Measurements from ENCODE around the gene TGFBI.

Gene TGFBI

DNA sequence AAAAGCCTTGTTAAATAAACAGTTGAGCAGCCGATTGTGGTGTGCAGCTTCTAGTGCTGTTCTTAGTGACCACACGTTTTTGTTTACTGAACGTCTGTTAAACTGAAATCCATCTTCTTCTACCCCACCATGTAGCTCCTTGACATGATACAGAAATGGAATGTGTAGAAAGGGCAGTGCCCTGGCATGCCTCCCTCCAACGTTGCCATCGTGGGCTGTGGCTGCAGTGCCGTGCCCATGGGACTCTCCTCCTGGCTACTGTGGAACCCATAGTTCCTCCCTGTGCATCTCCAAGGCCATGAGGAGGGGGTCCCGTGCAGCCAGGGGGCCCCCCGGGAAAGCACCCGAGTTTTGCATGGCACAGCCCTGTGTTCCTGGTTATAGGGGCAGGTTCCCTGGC is 23.3 kb upstream of the TGFBI start:
- Histone ChIP-seq H3K36me3 (ENCODE audit: control insufficient read depth in 1 of 2, insufficient read depth in 2 of 2, low read length in 2 of 2) (peaks cover 0 to 3% of the 10 kb centered on the region in 2 donors), H3K4me1 (ENCODE audit: control insufficient read depth in 1 of 2, insufficient read depth in 2 of 2, low read length in 2 of 2) (peaks cover 4 to 13% of the 10 kb centered on the region in 2 donors)

DNA sequence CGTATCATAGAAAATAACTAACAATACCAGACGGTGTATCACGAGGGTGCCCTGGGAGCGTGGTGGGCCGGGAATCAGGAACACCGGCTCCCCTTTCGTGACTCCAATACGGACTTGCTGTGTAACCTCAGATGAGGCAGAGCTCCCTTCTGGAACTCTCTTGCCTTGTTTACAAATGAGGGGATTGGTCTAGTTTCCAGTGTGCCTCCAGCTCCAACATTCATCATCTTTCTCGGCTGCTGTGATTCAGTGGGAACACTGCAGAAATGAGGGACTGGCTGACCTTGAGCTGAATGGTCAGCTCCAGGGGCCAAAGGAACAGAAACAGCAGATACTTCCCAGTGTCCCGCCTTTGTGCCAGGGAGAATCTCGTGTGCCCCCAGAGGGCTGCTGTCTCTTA is 22.6 kb upstream of the TGFBI start:
- Histone ChIP-seq H3K4me1 (ENCODE audit: control insufficient read depth in 1 of 2, insufficient read depth in 2 of 2, low read length in 2 of 2) (peaks cover 4 to 13% of the 10 kb centered on the region in 2 donors), H3K9me3 (ENCODE audit: control insufficient read depth in 1 of 2, low read length in 2 of 2) (no peaks in the 10 kb centered on the region), H3K36me3 (ENCODE audit: control insufficient read depth in 1 of 2, insufficient read depth in 2 of 2, low read length in 2 of 2) (peaks cover 0 to 3% of the 10 kb centered on the region in 2 donors), H3K27me3 (ENCODE audit: low read depth, low read length) (no peaks in the 10 kb centered on the region), H3K27ac (ENCODE audit: low read length) (no peak overlapping the region), H3K4me3 (ENCODE audit: low read depth in 1 of 2, low read length in 2 of 2) (no peak overlapping the region)

More for the DNA sequence above, 23.3 kb upstream of the TGFBI start:
- Histone ChIP-seq H3K27ac (ENCODE audit: low read length) (no peak overlapping the region), H3K27me3 (ENCODE audit: low read depth, low read length) (no peaks in the 10 kb centered on the region), H3K9me3 (ENCODE audit: control insufficient read depth in 1 of 2, low read length in 2 of 2) (no peaks in the 10 kb centered on the region), H3K4me3 (ENCODE audit: low read depth in 1 of 2, low read length in 2 of 2) (no peak overlapping the region)

DNA sequence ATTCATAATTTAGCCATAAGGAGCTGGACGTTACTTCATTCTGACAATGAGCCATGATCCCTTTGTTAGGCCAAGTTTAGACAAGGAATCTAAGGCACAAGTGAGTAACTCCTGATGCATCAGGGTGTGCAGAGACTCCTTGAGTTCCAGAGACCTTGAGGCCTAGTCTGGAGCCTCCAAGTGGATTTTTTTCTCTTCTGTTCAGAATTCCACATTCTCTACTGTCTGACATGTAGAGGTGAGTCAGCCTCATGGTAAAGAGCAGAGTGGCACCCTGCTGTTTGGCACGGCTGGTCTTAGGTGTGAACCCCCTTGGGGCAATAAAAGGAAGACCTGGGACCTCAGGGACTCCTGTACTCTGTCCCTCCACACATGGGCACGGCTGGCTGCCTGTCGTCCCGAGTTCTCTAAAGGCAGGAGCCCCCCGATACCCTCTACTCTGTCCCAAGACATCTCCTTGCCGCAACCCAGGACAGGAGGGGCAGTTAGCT is 22.0 kb upstream of the TGFBI start:
- H3K4me3 ChIP-seq (ENCODE audit: low read depth in 1 of 2, low read length in 2 of 2) = no peak overlapping the region
- no peaks in the 10 kb centered on the region for H3K9me3 ChIP-seq (ENCODE audit: control insufficient read depth in 1 of 2, low read length in 2 of 2)
- H3K27ac ChIP-seq (ENCODE audit: low read length) = no peak overlapping the region
- no peaks in the 10 kb centered on the region for H3K27me3 ChIP-seq (ENCODE audit: low read depth, low read length)
- H3K36me3 ChIP-seq (ENCODE audit: control insufficient read depth in 1 of 2, insufficient read depth in 2 of 2, low read length in 2 of 2) = peaks cover 0 to 3% of the 10 kb centered on the region in 2 donors
- peaks cover 4 to 11% of the 10 kb centered on the region in 2 donors for H3K4me1 ChIP-seq (ENCODE audit: control insufficient read depth in 1 of 2, insufficient read depth in 2 of 2, low read length in 2 of 2)

DNA sequence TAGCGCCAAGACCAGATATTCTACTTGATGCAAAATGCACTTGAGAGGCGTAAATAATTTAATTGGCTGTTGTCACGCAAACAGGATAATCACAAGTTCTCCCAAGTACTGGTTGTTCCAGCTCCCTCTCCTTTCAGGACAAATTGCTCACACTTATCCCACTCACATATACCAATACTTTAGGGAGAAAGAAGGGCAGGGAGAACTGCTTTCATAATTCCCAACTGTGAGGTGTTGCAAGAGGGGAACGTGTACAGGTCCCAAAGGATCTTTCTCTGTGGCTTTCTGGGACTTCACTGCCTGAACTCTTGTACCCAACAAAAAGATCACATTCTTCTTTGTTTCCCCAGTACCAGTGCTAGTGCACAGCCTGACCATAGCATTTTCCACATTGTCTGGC is 21.5 kb upstream of the TGFBI start:
- no peak overlapping the region for H3K4me3 ChIP-seq (ENCODE audit: low read depth in 1 of 2, low read length in 2 of 2)
- H3K9me3 ChIP-seq (ENCODE audit: control insufficient read depth in 1 of 2, low read length in 2 of 2) = no peaks in the 10 kb centered on the region
- no peak overlapping the region for H3K27ac ChIP-seq (ENCODE audit: low read length)
- peaks cover 0 to 3% of the 10 kb centered on the region in 2 donors for H3K36me3 ChIP-seq (ENCODE audit: control insufficient read depth in 1 of 2, insufficient read depth in 2 of 2, low read length in 2 of 2)
- peaks cover 4 to 7% of the 10 kb centered on the region in 2 donors for H3K4me1 ChIP-seq (ENCODE audit: control insufficient read depth in 1 of 2, insufficient read depth in 2 of 2, low read length in 2 of 2)
- H3K27me3 ChIP-seq (ENCODE audit: low read depth, low read length) = no peaks in the 10 kb centered on the region

DNA sequence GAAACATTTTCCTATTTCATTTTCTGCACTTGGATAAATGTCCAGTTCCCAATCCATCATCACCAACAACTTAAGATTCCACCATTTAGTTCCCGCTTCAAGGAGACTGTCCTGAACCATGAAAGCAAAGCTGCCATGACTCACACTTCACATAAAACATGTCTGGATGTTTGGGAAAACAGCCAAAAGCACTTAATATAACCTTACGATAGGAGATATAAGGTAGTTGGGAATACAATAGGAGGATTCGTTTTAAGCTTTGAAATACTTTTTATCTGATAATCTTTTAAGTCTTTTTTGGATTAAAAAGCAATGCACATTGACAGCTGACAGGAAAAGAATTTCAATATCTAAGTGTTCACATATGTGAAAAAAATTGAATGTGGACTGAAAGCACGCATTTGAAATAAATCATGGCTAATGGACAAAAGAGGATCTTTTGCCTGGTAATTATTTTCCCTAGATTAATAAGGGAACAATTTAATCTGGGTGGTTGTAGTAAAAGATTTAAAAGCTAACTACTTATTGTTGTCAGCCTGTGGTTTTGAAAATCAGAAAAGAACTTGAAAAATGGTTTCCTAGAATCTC is 17.3 kb upstream of the TGFBI start:
- Histone ChIP-seq H3K27me3 (ENCODE audit: low read depth, low read length) (no peaks in the 10 kb centered on the region), H3K4me3 (ENCODE audit: low read depth in 1 of 2, low read length in 2 of 2) (no peak overlapping the region), H3K27ac (ENCODE audit: low read length) (no peak overlapping the region), H3K9me3 (ENCODE audit: control insufficient read depth in 1 of 2, low read length in 2 of 2) (no peaks in the 10 kb centered on the region), H3K4me1 (ENCODE audit: control insufficient read depth in 1 of 2, insufficient read depth in 2 of 2, low read length in 2 of 2) (peaks cover 9 to 32% of the 10 kb centered on the region in 2 donors), H3K36me3 (ENCODE audit: control insufficient read depth in 1 of 2, insufficient read depth in 2 of 2, low read length in 2 of 2) (peaks cover 0 to 3% of the 10 kb centered on the region in 2 donors)

DNA sequence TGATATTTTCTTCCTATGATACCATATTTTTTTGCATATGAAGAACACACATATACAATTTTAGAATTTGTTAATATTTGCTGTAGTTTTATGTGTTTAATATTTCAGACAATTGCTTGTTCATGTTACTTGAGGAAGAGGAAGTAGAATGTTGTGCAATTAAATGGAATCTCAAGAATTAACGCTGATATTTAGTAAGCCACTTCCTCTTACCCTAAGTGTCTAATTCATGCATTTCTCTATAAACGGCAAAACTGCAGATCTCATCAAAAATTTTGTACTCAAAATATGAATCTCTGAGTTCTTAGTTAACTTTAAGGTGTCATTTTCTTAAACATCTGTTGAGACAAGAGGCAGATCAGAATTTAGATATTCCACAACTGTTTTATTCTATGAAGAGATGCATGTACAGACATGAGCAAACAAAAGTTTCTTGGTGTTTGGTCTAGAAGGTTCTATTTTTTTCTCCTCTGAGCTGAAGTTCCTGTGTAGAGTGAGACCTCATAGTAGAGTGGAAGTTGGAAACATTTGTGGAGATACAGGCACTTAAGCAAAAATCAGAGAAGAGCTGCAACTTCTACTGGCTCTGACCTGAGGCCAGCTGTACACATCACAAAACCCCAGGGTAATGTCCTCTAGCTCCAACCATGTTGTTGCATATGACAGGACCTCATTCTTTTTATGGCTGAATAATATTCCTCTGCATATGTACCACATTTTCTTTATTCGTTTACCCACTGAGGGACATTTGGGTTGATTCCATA is 16.6 kb upstream of the TGFBI start:
- no peaks in the 10 kb centered on the region for H3K27me3 ChIP-seq (ENCODE audit: low read depth, low read length)
- no peak overlapping the region for H3K27ac ChIP-seq (ENCODE audit: low read length)
- no peaks in the 10 kb centered on the region for H3K9me3 ChIP-seq (ENCODE audit: control insufficient read depth in 1 of 2, low read length in 2 of 2)
- H3K4me1 ChIP-seq (ENCODE audit: control insufficient read depth in 1 of 2, insufficient read depth in 2 of 2, low read length in 2 of 2) = peaks cover 11 to 34% of the 10 kb centered on the region in 2 donors
- H3K36me3 ChIP-seq (ENCODE audit: control insufficient read depth in 1 of 2, insufficient read depth in 2 of 2, low read length in 2 of 2) = no peaks in the 10 kb centered on the region
- no peak overlapping the region for H3K4me3 ChIP-seq (ENCODE audit: low read depth in 1 of 2, low read length in 2 of 2)

DNA sequence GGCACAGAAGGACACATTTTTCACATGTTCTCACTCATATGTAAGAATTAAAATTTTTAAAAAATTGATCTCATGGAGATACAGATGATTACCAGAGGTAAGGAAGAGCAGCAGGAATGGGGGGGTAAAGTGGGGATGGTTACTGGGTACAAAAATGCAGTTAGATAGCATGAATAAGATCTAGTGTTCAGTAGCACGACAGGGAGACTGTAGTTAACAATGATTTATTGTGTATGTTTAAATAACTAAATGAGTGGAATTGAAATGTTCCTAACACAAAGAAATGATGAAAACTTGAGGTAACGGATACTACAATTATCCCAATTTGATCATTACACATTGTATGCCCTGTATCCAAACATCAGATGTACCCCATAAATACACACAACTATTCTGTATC is 15.2 kb upstream of the TGFBI start:
- Histone ChIP-seq H3K36me3 (ENCODE audit: control insufficient read depth in 1 of 2, insufficient read depth in 2 of 2, low read length in 2 of 2) (no peaks in the 10 kb centered on the region), H3K27ac (ENCODE audit: low read length) (no peak overlapping the region), H3K4me3 (ENCODE audit: low read depth in 1 of 2, low read length in 2 of 2) (no peak overlapping the region), H3K9me3 (ENCODE audit: control insufficient read depth in 1 of 2, low read length in 2 of 2) (no peaks in the 10 kb centered on the region), H3K27me3 (ENCODE audit: low read depth, low read length) (no peaks in the 10 kb centered on the region), H3K4me1 (ENCODE audit: control insufficient read depth in 1 of 2, insufficient read depth in 2 of 2, low read length in 2 of 2) (peaks cover 11 to 37% of the 10 kb centered on the region in 2 donors)

DNA sequence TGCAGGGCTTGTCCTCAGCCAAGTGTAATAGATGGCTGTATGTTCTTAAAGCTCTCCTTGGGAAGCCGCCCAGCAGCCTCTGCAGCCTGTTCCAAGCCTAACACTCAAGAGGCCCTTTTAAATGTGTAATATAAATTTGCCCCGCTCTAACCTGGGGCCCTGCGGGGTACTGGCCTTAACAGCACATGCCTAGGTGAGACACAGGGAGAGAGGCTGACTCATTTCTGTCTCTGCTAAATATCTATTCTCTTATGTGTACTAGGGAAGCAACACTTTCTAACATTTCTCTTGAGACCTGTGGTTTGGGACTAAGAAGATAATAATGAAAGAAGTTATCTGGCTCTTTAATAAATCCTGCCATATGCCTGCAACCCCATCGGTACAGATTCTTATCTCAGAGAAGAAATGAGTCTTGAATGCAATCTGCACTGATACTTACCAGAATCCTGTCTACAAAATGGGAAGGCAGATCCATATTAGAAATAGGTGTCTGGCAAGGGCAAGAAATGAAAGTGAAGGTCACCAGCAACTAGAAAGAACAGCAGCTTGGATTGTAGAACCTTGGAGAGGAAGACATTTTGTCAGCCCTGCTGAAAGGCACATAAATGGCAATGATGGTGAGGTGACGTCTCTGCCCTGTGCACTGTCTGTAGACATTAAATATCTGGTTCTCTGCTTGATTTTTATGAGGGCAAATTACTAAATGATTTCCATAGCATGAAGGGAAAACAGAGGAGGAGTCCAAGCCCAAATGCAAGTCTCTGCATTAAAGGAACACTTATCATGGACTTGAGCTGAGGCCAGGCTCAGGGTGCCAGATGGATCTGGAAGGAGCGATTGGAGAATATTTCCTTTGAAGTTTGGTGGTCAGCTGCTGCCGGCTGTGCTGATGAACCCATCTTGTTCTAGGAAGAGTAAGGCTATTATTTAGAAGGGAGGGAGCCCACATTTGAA is 14.5 kb upstream of the TGFBI start:
- Histone ChIP-seq H3K9me3 (ENCODE audit: control insufficient read depth in 1 of 2, low read length in 2 of 2) (no peaks in the 10 kb centered on the region), H3K27me3 (ENCODE audit: low read depth, low read length) (no peaks in the 10 kb centered on the region), H3K4me1 (ENCODE audit: control insufficient read depth in 1 of 2, insufficient read depth in 2 of 2, low read length in 2 of 2) (peaks cover 16 to 45% of the 10 kb centered on the region in 2 donors), H3K27ac (ENCODE audit: low read length) (peak overlapping the region; percentile 40), H3K36me3 (ENCODE audit: control insufficient read depth in 1 of 2, insufficient read depth in 2 of 2, low read length in 2 of 2) (no peaks in the 10 kb centered on the region), H3K4me3 (ENCODE audit: low read depth in 1 of 2, low read length in 2 of 2) (no peak overlapping the region)

DNA sequence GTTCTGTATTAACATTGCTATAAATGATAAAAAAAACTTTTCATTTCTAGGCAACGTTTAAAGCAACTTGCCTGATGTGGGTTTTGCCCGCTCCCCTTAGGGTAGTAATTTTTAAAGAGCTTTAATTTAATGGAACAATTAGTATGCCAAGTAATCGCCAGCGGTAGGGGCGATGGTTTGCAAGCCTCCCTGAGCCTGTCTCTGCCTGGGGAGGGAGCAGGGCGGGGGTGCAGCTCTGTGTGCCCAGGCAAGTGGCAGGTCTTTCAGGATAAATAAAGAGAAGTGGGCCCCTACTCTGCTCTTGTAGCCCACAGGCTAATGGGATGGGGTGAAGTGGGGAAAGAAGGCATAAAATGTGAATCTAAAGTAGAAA is 13.8 kb upstream of the TGFBI start:
- H3K9me3 ChIP-seq (ENCODE audit: control insufficient read depth in 1 of 2, low read length in 2 of 2) = no peaks in the 10 kb centered on the region
- H3K4me3 ChIP-seq (ENCODE audit: low read depth in 1 of 2, low read length in 2 of 2) = no peak overlapping the region
- no peak overlapping the region for H3K27ac ChIP-seq (ENCODE audit: low read length)
- peaks cover 0 to 5% of the 10 kb centered on the region in 2 donors for H3K36me3 ChIP-seq (ENCODE audit: control insufficient read depth in 1 of 2, insufficient read depth in 2 of 2, low read length in 2 of 2)
- no peaks in the 10 kb centered on the region for H3K27me3 ChIP-seq (ENCODE audit: low read depth, low read length)
- H3K4me1 ChIP-seq (ENCODE audit: control insufficient read depth in 1 of 2, insufficient read depth in 2 of 2, low read length in 2 of 2) = peaks cover 23 to 52% of the 10 kb centered on the region in 2 donors

DNA sequence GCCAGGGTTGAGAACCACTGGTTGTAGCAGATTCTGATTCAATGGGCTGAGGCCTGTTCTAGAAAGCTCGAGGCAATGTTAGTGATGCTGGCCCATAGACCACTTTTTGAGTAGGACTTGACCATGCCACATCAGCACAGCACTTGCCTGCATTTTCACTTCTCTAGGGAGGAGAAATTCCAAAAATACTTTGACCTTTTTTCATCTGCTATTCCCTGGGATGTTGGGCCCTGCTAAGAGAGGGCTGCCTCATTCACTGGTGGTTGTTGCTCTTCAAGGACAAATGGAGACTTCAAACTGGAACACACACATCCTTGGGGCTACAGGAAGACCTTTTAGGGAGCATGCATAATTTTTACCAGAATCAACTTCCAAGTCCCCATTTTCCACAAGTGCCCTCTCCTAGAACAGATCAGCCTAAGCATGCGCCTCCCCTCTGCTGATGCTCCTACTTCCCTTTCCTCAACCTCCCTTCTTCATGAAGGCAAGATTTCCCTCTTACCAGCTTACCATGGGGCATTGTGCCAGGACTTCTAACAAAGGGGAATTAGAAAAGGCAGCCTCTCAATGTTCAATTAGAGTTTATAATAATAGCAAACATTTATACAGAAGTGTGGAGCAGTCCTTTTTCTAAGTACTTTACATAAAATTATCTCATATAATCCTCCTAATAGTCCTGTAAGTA is 12.7 kb upstream of the TGFBI start:
- Histone ChIP-seq H3K36me3 (ENCODE audit: control insufficient read depth in 1 of 2, insufficient read depth in 2 of 2, low read length in 2 of 2) (peaks cover 0 to 13% of the 10 kb centered on the region in 2 donors), H3K9me3 (ENCODE audit: control insufficient read depth in 1 of 2, low read length in 2 of 2) (no peaks in the 10 kb centered on the region), H3K4me1 (ENCODE audit: control insufficient read depth in 1 of 2, insufficient read depth in 2 of 2, low read length in 2 of 2) (peaks cover 32 to 58% of the 10 kb centered on the region in 2 donors), H3K27me3 (ENCODE audit: low read depth, low read length) (no peaks in the 10 kb centered on the region), H3K27ac (ENCODE audit: low read length) (no peak overlapping the region), H3K4me3 (ENCODE audit: low read depth in 1 of 2, low read length in 2 of 2) (no peak overlapping the region)

Measured in muscle layer of duodenum (tissue), 2 donors.